Uterus (tissue), 4 donors: ENCODE measurements around the gene RAB40C. TPM values are rescaled to one million over a fixed set of nuclear protein-coding genes. Genes with fewer than 3 reads are reported as not detected.

Experiments
- DNase-seq, 2 donors: peaks; one replicate each; pipeline ENCODE4 v3.0.0-alpha.2; 2019 to 2020
- H3K27ac ChIP-seq, 2 donors: fragments of 200-600 bp; sonication (generic); 1 replicate in 1 of 2; 2 replicates in 1 of 2; pipeline ENCODE4 v1.5.1; 2016 to 2018
- H3K27me3 ChIP-seq, 2 donors: fragments of 200-600 bp; sonication (generic); one replicate each; pipeline ENCODE4 v1.5.1; 2018 to 2019; ENCODE audit warnings: control low read depth in 1 of 2
- H3K36me3 ChIP-seq, 2 donors: fragments of 200-600 bp; sonication (generic); one replicate each; pipeline ENCODE4 v1.5.1; 2019; ENCODE audit warnings: control low read depth in 1 of 2
- H3K4me1 ChIP-seq, 2 donors: fragments of 200-600 bp; sonication (generic); one replicate each; pipeline ENCODE4 v1.5.1; 2018 to 2019; ENCODE audit warnings: control low read depth in 1 of 2
- H3K4me3 ChIP-seq, 2 donors: fragments of 200-600 bp; sonication (generic); 1 replicate in 1 of 2; 2 replicates in 1 of 2; pipeline ENCODE4 v1.5.1; 2018 to 2019; ENCODE audit warnings: mild to moderate bottlenecking in 1 of 2
- H3K9me3 ChIP-seq, 2 donors: fragments of 200-600 bp; sonication (generic); one replicate each; pipeline ENCODE4 v1.5.1; 2019; ENCODE audit warnings: control low read depth in 1 of 2
- CTCF ChIP-seq, 4 experiments: fragments of 200-600 bp in 2 of 4; fragments of 450-650 bp in 2 of 4; sonication (generic) in 2 of 4; IDR thresholded peaks; one replicate each; pipeline ENCODE4 v1.5.1; 2016 to 2019; ENCODE audit warnings: antibody characterized with exemption in 4 of 4, mild to moderate bottlenecking in 2 of 4, moderate library complexity in 1 of 4
- POLR2A ChIP-seq, 2 donors: fragments of 450-650 bp; IDR thresholded peaks; one replicate each; pipeline ENCODE4 v1.6.1; 2016; ENCODE audit warnings: antibody characterized with exemption in 2 of 2, mild to moderate bottlenecking in 1 of 2, moderate library complexity in 1 of 2
- intact Hi-C: fragments of 100-400 bp; cut with DNase I; formaldehyde crosslinking; loops from one replicate; pipeline ENCODE4 v1.15.1; 2023; ENCODE audit warnings: low total_unique reads
- total RNA-seq, 4 donors: library from RNA; depleted of rRNA in 3 of 4; stranded (reverse); fragments of >200 nt in 3 of 4; gene quantifications; one replicate each; pipeline versions ENCODE4 v1.1.0 to v1.2.4, GENCODE V29; 2014 to 2023
- donor health status: DM: yes; HTN: yes; CAD: no.

The RAB40C gene
- total RNA-seq, 4 donors from 2014 or later: 0.59 to 25.4 (median 14.3) TPM

- Histone ChIP-seq H3K36me3 (no peaks in the 10 kb centered on the region), H3K27me3 (no peaks in the 10 kb centered on the region), H3K4me3 (no peak overlapping the region), H3K9me3 (no peaks in the 10 kb centered on the region), H3K4me1 (no peaks in the 10 kb centered on the region), H3K27ac (no peak overlapping the region)
- no peak for TF ChIP-seq CTCF (IDR thresholded peaks at IDR 0.05)
- no peak for TF ChIP-seq POLR2A (IDR thresholded peaks at IDR 0.05)
- intact Hi-C loops: no loop called here
- DNase-seq: no peak
Measured at GRCh38 chr16:553601-554296, 36.1 kb upstream of the RAB40C start.

- Histone ChIP-seq H3K4me1 (peaks cover 0 to under 1% of the 10 kb centered on the region in 2 donors), H3K4me3 (no peak overlapping the region), H3K27me3 (no peaks in the 10 kb centered on the region), H3K36me3 (no peaks in the 10 kb centered on the region), H3K9me3 (no peaks in the 10 kb centered on the region), H3K27ac (no peak overlapping the region)
- intact Hi-C loops: no loop called here
- no peak for DNase-seq
- TF ChIP-seq CTCF (IDR thresholded peaks at IDR 0.05): no peak
- no peak for TF ChIP-seq POLR2A (IDR thresholded peaks at IDR 0.05)
Measured at GRCh38 chr16:554297-554621, 35.6 kb upstream of the RAB40C start.

DNA sequence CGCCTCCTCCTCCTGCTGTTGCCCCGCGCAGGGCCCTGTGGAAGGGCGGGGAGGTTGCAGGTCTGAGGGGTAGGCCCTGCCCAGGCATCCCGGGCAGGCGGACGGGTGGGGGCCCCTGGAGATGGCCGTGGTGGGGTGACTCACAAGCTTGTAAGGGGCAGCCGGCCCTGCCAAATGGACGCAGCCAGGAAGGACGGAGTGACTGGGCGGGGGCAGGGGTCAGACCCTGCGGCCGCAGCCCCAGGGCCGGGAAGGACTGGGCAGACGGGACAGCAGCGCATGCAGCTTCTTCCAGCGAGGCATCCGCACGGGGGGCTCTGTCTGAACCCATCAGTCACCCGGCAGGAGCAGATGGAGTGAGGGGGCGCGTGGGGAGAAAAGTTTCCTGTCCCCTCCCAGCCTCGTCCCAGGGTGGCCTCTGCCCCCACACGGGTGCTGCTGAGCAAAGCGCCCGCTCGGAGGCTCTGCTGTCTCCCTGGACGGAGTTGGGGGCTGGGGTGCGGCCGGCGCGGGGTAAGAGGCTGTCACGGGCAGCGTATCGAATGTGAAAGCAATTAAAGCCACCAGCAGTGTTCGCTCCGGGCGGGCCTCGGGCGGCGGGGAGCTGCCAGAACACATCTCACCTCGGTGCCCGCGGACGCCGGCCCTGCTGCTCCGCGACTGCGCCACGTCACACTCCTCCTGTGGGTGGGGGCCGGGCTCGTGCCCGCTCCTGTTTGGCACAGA is 35.1 kb upstream of the RAB40C start:
- Histone ChIP-seq H3K9me3 (no peaks in the 10 kb centered on the region), H3K4me3 (no peak overlapping the region), H3K27me3 (no peaks in the 10 kb centered on the region), H3K4me1 (peaks cover 0 to 6% of the 10 kb centered on the region in 2 donors), H3K27ac (no peak overlapping the region), H3K36me3 (no peaks in the 10 kb centered on the region)
- DNase-seq: no peak
- TF ChIP-seq POLR2A (IDR thresholded peaks at IDR 0.05) (no peak), CTCF (IDR thresholded peaks at IDR 0.05) (no peak)
- intact Hi-C loops: no loop called here

DNA sequence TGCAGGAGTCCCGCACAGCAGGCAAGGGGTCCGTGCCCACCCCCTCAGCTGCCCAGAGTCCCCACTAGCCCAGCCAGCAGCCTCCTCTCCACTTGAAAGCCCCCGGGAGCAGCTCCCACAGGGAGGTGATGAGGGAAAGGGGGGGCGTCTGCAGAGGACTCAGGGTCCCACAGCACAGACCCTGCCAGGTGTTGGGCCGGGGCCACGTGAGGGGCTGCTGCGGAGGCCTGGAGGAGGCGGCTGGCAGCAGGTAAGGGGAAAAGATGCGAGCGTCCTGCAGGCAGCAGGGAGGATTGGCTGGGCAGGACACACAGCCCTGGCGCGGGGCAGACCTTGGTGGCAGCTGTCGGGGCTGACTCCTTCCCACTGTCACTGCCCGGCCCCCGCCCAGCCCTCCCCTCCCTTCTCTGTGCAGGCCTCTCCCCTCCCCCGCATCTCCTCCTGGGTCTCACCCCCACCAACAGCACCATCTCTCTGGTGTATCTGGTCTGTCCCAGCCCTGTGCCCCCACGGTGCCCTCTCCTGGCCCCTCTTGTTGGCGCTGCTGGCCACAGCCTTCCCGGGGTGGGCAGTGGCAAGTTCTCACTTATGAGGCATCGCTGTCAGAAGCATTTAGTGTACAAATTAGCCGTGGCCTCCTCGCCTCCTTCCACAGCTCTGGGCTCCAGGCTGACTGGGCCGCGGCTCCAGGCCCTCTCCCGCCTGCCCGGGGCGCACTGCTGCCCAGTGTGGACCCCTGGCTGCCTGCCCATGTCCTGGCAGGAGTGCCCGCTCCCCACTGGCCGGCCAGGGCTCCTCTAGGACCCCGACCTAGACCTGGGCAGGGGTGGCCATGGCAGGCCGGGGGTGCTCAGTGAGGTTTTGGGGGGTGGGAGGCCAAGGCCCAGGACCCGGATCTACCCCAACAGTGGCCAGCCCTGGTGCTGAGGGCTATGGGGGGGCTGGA is 34.1 kb upstream of the RAB40C start:
- no peak for DNase-seq
- Histone ChIP-seq H3K4me1 (peaks cover 0 to 12% of the 10 kb centered on the region in 2 donors), H3K27me3 (peaks cover 0 to 1% of the 10 kb centered on the region in 2 donors), H3K27ac (no peak overlapping the region), H3K9me3 (no peaks in the 10 kb centered on the region), H3K4me3 (no peak overlapping the region), H3K36me3 (no peaks in the 10 kb centered on the region)
- intact Hi-C loops: no loop called here
- TF ChIP-seq CTCF (IDR thresholded peaks at IDR 0.05): no peak
- TF ChIP-seq POLR2A (IDR thresholded peaks at IDR 0.05): no peak
